ENCODE measurements around the gene SLC25A45. TPM values are rescaled to one million over a fixed set of nuclear protein-coding genes. Genes with fewer than 3 reads are reported as not detected.
"Not testable (repeated sequence)": the region's sequence is repeated elsewhere in the genome, so short reads cannot be mapped to it uniquely, and the experiment has no call there.

The SLC25A45 gene
- total RNA-seq, 1 donor from 2014 or later, result 2.2 TPM

GRCh38 chr11:65416841-65417701, 34.6 kb upstream of the SLC25A45 start:
- DNase-seq (ENCODE audit: extremely low spot score in 2 of 2), result peak in 1 of 2 donors; percentile 87
- intact Hi-C loops (cut with DNase I), result loop anchor here (2.0 to 5.0 kb wide), 2 partner anchors 35 to 92 kb away; partner anchors contain the start of gene SLC25A45
- Histone ChIP-seq H3K9me3 (no peaks in the 10 kb centered on the region), H3K4me1 (peaks cover 59% of the 10 kb centered on the region), H3K27me3 (no peaks in the 10 kb centered on the region), H3K27ac (peak overlapping the region; percentile 99), H3K4me3 (peak overlapping the region; percentile 58 to 96), H3K36me3 (peaks cover 0 to 8% of the 10 kb centered on the region in 2 donors)
- no peak for TF ChIP-seq CTCF (IDR thresholded peaks at IDR 0.05)
- no peak for TF ChIP-seq POLR2A (IDR thresholded peaks at IDR 0.05)
- TF ChIP-seq POLR2AphosphoS5 (IDR thresholded peaks at IDR 0.05; ENCODE audit: insufficient read depth in 1 of 2, low read depth in 1 of 2), result no peak

GRCh38 chr11:65416341-65416824, 33.9 kb upstream of the SLC25A45 start:
- Histone ChIP-seq H3K27me3 (no peaks in the 10 kb centered on the region), H3K36me3 (peaks cover 0 to 15% of the 10 kb centered on the region in 2 donors), H3K4me1 (peaks cover 59% of the 10 kb centered on the region), H3K9me3 (no peaks in the 10 kb centered on the region), H3K4me3 (peak overlapping the region; percentile 58 to 96), H3K27ac (peak overlapping the region; percentile 99)
- TF ChIP-seq POLR2A (IDR thresholded peaks at IDR 0.05), result peak in 1 of 2 donors; percentile 19
- peak; percentile 96 to 100 (median 97) for TF ChIP-seq CTCF (IDR thresholded peaks at IDR 0.05)
- TF ChIP-seq POLR2AphosphoS5 (IDR thresholded peaks at IDR 0.05; ENCODE audit: insufficient read depth in 1 of 2, low read depth in 1 of 2), result peak; percentile 77 to 86
- intact Hi-C loops (cut with DNase I), result loop anchor here (2.0 to 5.0 kb wide), 2 partner anchors 34 to 92 kb away; partner anchors contain the start of gene SLC25A45
- peak in 1 of 2 donors; percentile 97 for DNase-seq (ENCODE audit: extremely low spot score in 2 of 2)

- peak overlapping the region; percentile 99 for H3K27ac ChIP-seq
- no peaks in the 10 kb centered on the region for H3K27me3 ChIP-seq
- intact Hi-C loops (cut with DNase I), result loop anchor here (2.0 to 5.0 kb wide), 2 partner anchors 33 to 93 kb away; partner anchors contain the start of gene SLC25A45
- peak in 1 of 2 donors; percentile 85 for DNase-seq (ENCODE audit: extremely low spot score in 2 of 2)
- H3K4me3 ChIP-seq, result peak overlapping the region; percentile 58 to 96
- peaks cover 0 to 19% of the 10 kb centered on the region in 2 donors for H3K36me3 ChIP-seq
- TF ChIP-seq POLR2AphosphoS5 (IDR thresholded peaks at IDR 0.05; ENCODE audit: insufficient read depth in 1 of 2, low read depth in 1 of 2) (no peak), POLR2A (IDR thresholded peaks at IDR 0.05) (no peak), CTCF (IDR thresholded peaks at IDR 0.05) (no peak)
- no peaks in the 10 kb centered on the region for H3K9me3 ChIP-seq
- peaks cover 55% of the 10 kb centered on the region for H3K4me1 ChIP-seq
These were observed 33.3 kb upstream of the SLC25A45 start for GRCh38 chr11:65415499-65416340.

- Histone ChIP-seq H3K27ac (peak overlapping the region; percentile 99), H3K36me3 (peaks cover 0 to 22% of the 10 kb centered on the region in 2 donors), H3K4me1 (peaks cover 48% of the 10 kb centered on the region), H3K9me3 (no peaks in the 10 kb centered on the region), H3K4me3 (no peak overlapping the region), H3K27me3 (no peaks in the 10 kb centered on the region)
- no peak for DNase-seq (ENCODE audit: extremely low spot score in 2 of 2)
- intact Hi-C loops (cut with DNase I), result loop anchor here (5.0 kb wide), 1 partner anchor 33 kb away; the partner anchor contains the start of gene SLC25A45
- no peak for TF ChIP-seq POLR2A (IDR thresholded peaks at IDR 0.05)
- no peak for TF ChIP-seq CTCF (IDR thresholded peaks at IDR 0.05)
- TF ChIP-seq POLR2AphosphoS5 (IDR thresholded peaks at IDR 0.05; ENCODE audit: insufficient read depth in 1 of 2, low read depth in 1 of 2), result no peak
These were observed 32.5 kb upstream of the SLC25A45 start for GRCh38 chr11:65414776-65415498.

GRCh38 chr11:65413077-65413664, 30.7 kb upstream of the SLC25A45 start:
- H3K27ac ChIP-seq; H3K27me3 ChIP-seq; H3K9me3 ChIP-seq; intact Hi-C loops (cut with DNase I); DNase-seq (ENCODE audit: extremely low spot score in 2 of 2); H3K4me3 ChIP-seq: not testable (repeated sequence)
- H3K4me1 ChIP-seq, result peaks cover 41% of the 10 kb centered on the region
- H3K36me3 ChIP-seq, result peaks cover 0 to 38% of the 10 kb centered on the region in 2 donors

Data from vagina (tissue), 2 donors.